Stimulated activated CD4-positive, alpha-beta T cell treated with anti-CD3 and anti-CD28 coated beads, TNF-alpha, amount 100 ng/mL, for 24 hours (primary cell): ENCODE measurements around the gene CHFR.
"Not testable (repeated sequence)": the region's sequence is repeated elsewhere in the genome, so short reads cannot be mapped to it uniquely, and the experiment has no call there.

Experiments used
- DNase-seq, 3 experiments: peaks; one replicate each; pipeline ENCODE4 v3.0.0-alpha.2; 2020; ENCODE audit warnings: low read depth in 3 of 3

Gene CHFR

DNA sequence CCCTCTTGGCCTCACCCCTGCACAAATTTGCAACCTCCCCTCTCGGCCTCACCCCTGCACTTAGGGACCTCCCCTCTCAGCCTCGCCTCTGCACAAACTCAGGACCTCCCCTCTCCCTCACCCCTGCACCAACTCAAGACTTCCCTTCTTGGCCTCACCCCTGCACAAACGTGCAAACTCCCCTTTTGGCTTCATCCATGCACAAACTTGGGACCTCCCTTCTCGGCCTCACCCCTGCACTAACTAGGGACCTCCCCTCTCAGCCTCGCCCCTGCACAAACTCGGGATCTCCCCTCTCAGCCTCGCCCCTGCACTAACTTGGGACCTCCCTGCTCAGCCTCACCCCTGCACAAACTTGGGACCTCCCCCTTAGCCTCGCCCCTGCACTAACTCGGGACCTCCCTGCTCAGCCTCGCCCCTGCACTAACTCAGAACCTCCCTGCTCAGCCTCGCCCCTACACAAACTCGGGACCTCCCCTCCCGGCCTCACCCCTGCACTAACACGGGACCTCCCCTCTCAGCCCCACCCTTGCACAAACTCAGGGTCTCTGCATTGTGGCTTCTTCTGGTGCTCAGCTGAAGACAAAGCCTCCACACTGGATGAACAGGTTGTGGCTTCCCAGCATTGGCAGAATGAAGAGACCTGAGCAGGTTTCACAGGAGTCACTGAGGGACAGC is 47.7 kb downstream of the CHFR start:
- DNase-seq: no peak

DNA sequence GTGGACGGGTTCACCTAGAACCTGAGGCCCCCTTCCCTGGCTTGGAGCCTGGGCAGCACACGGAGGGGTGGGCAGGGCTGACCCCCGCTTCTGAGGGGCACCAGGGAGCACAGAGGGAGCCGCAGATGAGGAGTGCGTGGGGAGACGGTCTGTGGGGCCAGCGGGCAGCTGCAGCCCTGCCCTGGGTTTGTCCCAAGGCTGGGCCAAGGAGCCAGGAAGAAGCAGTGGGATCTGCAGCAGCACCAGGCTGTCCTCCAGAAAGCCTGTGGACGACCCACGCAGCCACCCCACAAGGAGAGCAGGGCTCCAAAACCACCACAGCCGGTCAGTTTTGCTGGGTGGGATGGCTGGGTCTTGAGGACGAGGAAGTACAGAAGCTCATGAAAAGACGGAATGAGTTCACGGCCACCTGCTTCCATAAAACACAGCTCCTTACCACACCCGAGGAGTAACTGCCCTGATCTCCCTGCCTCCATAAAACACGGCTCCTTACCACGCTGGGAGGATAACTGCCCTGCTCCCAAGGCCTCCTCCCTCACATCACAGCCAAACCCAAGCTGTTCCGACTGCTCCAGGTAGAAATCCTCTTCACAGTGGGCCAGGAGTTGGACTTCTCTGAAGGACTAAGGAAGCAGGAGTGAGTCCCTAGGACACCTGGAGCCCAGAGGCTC is 48.9 kb downstream of the CHFR start:
- DNase-seq: no peak

DNA sequence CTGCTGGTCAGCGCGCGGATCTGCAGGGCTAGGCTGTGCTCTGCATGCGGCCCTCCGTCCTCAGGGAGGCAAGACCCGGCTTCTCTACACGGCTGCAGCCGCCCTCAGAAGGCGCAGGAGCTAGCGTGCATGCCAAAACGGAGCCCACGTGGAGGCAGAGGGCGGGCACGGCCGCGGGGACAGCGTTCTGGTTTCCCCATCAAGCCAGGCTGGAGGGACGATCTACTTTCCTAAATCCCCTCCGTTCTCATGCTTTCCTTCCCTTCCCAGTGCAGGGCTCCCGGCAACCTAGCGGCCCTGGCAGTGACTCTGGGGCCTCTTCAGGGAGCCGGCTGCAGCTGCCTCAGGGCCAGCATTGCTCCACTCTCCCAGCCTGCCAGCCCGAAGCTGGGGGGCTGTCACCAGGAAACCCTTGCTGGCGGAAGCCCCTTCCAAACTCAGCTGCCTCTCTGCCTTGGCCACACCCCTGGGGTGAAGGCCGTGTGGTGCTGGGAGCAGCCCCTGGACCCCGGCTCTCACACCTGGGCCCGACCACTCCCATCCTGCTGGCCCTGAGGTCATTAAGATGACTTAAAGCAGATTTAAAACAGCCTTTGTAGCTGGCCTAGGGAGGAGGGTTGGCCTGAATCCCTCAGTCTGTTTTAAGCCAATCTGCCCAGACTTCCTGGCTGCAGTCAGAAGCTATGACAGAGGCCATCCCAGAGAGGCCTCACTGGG is 49.6 kb downstream of the CHFR start:
- no peak for DNase-seq

GRCh38 chr12:132836795-132837331 is 50.5 kb downstream of the CHFR start:
- no peak for DNase-seq

DNA sequence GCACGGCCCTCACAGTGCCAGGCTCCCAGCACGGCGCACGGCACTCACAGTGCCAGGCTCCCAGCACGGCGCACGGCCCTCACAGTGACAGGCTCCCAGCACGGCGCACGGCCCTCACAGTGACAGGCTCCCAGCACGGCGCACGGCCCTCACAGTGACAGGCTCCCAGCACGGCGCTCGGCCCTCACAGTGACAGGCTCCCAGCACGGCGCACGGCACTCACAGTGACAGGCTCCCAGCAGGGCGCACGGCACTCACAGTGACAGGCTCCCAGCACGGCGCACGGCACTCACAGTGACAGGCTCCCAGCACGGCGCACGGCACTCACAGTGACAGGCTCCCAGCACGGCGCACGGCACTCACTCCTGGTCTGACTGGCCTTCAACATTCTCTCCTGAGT is 51.2 kb downstream of the CHFR start:
- not testable (repeated sequence) for DNase-seq

DNA sequence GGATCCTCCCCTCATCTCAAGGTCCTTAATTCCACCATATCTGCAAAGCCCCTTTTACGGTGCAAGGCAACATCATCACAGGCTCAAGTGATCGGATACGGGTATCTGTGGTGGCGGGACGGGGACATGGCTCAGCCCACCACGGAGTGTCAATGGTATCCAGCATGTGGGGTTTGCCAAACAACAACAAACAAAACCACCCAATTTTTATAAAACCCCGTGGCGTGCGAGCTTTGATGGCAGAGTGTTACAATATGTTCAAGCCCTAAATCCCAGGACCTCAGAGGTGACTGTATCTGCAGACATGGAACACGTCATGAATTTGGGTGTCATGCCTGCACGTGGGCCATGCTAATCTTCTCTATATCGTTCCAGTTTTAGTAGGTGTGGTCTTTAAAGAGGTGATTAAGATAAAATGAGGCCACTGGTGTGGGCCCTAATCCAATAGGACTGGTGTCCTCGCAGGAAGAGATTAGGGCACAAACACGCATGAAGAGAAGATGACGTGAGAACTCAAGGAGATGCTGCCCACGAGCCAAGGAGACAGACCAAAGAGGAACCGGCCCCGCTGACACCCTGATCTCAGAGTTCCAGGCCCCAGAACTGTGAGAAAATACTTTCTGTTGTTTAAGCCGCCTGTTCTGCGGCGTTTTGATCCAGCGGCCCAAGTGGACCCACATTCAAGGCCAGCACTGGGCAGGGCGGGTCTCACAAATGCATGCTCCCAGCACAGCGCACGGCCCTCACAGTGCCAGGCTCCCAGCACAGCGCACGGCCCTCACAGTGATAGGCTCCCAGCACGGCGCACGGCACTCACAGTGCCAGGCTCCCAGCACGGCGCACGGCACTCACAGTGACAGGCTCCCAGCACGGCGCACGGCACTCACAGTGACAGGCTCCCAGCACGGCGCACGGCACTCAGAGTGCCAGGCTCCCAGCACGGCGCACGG is 52.1 kb downstream of the CHFR start:
- DNase-seq: no peak

DNA sequence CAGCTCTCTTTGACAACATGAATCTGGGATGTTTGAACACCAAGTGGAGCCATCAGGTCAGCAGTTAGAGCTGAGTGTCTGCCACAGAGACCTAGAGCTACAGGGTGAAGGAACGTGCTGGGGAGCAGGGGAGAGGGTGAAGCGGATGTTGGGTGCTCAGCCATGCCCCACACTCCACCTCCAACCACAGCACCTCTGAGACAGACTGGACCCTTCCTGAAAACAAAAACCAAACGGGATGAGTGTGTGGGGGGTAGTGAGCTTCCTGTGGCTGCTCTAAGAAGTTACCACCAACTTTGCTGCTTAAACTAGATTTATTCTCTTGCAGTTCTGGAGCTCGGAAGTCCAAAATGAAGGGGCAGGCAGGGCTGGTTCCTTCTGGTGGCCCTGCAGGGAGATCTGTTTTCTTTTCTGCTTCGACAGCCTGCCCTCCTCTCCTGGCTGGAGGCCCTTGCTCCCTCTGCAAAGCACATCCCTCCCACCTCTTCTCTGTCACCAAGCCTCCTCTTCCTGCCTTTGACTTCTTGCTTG is 53.2 kb downstream of the CHFR start:
- no peak for DNase-seq

DNA sequence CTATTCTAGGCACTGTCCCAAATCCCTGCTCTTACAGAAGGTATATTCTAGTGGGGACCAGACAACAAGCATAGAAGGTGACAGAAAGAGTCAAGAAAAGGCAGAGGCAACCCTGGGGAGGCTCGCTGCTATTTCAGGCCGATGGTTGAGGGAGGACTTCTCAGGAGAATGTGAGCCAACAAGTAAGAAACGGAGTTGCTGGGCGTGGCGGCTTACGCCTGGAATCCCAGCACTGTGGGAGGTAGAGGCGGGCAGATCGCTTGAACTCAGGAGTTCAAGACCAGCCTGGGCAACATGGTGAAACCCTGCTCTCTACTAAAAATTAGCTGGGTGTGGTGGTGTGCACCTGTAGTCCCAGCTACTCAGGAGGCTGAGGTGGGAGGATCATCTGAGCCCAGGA is 54.1 kb downstream of the CHFR start:
- no peak for DNase-seq

DNA sequence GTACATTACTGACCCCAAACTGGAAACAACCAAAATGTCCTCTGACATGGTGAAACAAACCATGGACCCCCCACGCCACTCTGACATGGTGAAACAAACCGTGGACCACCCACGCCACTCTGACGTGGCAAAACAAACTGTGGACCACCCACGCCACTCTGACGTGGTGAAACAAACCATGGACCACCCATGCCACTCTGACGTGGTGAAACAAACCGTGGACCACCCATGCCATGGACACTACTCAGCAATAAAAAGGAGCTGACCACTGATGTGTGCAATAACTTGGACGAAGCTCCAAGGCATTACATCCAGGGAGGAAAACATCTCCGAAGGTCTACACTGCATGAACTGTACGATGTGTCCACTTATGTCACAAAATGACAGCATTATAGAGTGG is 55.6 kb downstream of the CHFR start:
- no peak for DNase-seq

DNA sequence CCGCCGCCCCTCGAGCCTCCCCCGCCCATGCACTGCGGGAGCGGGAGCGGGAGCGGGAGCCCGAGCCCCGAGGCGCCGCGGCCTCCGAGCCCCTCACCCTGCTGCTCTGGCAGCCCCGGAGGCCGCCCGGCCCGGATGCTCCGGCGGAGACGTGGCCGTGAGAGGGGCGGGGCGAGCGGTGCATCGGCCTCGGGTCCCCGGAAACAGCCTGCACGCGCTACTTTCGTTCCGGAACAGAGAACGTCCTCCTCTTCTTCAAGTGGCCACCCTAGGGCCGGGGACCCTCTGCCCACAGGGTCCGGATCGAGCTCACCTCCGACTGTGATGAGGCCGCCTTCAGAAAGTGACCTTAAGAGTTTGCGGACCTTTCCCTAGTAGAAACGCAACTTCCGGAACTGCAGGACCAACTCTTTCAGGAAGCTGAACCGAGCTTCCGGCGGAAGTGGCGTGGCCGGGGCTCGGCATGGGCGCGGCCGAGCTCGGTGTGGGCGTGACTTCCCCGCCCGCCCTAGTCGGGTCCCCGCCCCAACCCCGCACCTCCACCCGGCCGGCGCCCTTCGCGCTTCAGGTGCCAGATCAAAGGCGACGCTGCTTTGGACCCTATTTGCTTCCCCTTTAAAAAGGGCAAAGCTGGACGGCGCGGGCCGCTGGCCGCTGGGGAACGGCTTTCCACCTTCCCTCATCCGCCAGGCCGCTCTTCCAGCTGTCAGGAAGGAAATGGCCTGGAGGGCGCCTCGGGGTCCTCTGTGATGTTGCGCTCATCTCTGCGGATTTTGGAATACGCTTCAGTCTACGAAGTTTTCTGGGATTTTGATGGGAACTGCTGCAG is 58.5 kb downstream of the CHFR start, which contains the start of gene GOLGA3:
GOLGA3 (minus strand) TSS at position 164 of the 829 bp plus-strand sequence. CDS start 6,741 bp downstream, outside the sequence.
- DNase-seq: peak; percentile 92 to 93 (median 92)

DNA sequence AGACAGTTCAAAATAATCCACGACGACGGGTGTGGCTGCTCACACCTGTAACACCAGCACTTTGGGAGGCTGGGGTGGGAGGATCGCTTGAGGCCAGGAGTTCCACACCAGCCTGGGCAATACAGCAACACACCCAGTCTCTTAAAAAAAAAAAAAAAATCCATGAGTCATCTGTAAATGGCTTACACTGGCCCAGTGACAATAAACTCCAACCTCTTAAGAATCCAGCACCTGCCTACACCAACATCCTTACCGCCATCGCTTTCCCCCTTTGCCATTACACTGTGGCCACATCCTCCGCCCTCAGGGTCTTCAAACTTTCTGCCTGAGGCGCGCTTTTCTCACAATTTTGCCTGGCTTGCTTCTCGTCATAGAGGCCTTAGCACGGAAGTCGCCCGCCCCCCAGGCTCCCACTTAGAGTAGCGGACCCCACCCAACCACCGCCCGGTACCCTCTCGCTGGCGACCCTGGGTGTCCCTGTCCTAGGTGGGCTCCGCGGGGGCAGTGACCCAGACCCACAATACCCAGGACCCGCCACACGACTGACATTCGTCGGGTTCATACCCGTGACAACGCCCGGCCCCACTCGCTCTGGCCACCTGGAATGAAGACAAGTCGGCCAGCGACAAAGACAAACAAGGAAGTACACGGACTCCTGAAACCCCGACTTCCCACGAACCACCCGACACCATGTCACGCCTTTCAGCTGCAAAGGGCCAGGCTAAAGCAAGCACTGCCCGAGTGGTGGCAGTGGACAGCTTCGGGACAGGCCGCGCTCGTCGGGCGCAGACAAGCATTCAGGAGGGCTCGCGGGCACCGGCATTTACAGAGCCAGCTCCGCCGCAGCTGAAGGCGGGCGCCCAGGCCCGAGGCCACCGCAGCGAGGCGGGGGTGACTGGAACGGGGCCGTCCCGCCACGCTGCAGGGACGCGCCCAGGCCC is 59.4 kb downstream of the CHFR start:
- DNase-seq: no peak

DNA sequence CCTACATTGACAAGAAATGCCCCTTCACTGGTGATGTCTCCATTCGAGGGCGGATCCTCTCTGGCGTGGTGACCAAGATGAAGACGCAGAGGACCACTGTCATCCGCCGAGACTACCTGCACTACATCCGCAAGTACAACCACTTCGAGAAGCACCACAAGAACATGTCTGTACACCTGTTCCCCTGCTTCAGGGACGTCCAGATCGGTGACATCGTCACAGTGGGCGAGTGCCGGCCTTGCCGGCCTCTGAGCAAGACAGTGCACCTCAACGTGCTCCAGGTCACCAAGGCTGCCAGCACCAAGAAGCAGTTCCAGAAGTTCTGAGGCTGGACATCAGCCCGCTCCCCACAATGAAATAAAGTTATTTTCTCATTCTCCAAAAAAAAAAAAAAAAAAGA is 61.5 kb downstream of the CHFR start:
- no peak for DNase-seq

DNA sequence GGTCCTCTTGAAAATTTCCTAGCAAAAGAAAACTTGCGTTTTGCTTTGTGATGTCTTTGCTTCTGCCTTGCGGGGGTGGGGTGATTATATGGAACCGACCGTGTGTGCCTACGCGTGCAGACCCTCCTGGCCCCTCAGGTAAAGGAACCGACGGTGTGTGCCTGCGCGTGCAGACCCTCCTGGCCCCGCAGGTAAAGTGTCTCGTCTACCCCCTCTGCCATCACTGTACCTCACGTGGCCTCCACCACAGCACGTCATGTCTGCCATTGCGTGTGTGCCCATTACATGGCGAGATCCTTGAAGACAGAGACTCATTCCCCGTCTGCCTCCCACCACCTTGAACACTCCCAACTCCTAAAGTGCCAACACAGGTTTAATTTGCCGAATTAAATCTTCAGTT is 62.3 kb downstream of the CHFR start:
- no peak for DNase-seq

DNA sequence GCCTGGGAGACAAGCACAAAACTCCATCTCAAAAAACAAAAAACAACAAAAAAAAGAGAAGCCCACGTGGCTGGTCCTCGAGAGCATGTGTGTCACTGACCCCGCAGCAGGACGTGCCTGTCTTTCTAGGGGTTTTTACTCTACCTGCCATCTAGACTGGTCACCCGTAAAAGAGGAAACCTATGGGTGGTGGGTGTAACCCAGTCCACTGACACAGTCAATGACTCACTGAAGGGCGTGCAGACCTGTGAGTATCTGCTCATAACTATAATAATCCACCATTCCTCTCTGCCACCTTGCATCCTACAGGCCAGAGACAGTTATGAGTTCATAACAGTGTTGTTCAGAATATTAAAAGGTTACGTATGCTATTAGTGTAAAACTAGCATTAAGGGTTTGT is 63.4 kb downstream of the CHFR start:
- DNase-seq: no peak

GRCh38 chr12:132818562-132818961 is 68.8 kb downstream of the CHFR start:
- DNase-seq: no peak

DNA sequence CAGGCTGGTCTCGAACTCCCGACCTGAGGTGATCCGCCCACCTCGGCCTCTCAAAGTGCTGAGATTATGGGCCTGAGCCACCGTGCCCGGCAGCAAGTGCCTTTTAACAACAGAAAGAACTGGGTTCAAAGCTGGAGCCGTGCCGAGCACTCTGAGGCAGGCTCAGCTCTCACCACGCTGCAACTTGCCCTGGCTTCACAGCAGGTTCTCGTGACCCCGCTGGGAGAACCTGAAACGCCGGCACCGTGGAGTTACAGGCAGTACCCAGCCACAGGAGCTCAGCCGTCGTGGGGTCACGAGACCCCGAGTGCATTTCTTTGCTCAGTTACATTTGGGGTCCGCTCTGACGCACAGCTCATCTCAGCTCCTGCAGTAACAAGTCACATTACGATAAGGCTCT is 73.2 kb downstream of the CHFR start:
- DNase-seq: no peak

- no peak for DNase-seq
Measured at GRCh38 chr12:132813443-132813842, 74.0 kb downstream of the CHFR start.

GRCh38 chr12:132812631-132813305 is 74.6 kb downstream of the CHFR start:
- no peak for DNase-seq

DNA sequence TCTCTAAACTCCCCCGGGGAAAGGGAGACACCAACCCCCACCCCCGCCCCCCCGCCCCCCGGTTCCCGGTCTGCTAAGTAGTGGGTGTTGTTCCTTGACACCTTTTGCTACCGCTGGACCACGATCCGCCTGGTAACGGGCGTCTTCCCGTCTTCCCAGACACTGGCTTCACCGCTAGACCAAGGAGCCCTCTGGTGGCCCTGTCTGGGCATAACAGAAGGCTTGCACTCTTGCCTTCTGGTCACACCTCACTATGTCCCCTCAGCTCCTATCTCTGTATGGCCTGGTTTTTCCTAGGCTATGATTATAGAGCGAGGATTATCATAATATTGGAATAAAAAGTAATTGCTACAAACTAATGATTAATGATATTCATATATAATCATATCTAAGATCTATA is 78.0 kb downstream of the CHFR start:
- peak in 1 of 3 experiments; percentile 30 for DNase-seq
